HCT116 (cell line): Measurements from ENCODE around the gene IGFLR1. TPM values are rescaled to one million over a fixed set of nuclear protein-coding genes. Genes with fewer than 3 reads are reported as not detected.

ENCODE experiments used
- ATAC-seq: fragments of 200-7000 bp; cut with Tn5 transposase; 2 replicates; pipeline ENCODE4 v1.9.1; 2020; ENCODE audit warnings: mild to moderate bottlenecking, moderate library complexity
- BruUV-seq: library from RNA; stranded (reverse); fragments of 400-500 nt; replicated peaks from 2 replicates; lab custom pipeline; 2021; lab: Mats Ljungman, UMichigan
- CTCF ChIA-PET: fragments of 300-600 bp; sonication (Branson Sonifier 250); formaldehyde crosslinking; loops from one replicate; lab custom pipeline; 2021; ENCODE audit warnings: antibody characterized with exemption; lab: Charles Lee
- POLR2A ChIA-PET: fragments of 300-600, 350-600 bp; sonication (Branson Sonifier 250); formaldehyde crosslinking; loops from one replicate; lab custom pipeline; 2021; ENCODE audit warnings: antibody characterized with exemption; lab: Charles Lee
- RAD21 ChIA-PET, 2 experiments: fragments of 300-600 bp; sonication (Branson Sonifier 250); formaldehyde crosslinking; loops; one replicate each; lab custom pipeline; 2023; ENCODE audit warnings: low total read pairs in 2 of 2; ENCODE audit not compliant: uncharacterized antibody in 2 of 2, unreplicated experiment in 2 of 2, low non-redundant PET in 1 of 2; lab: Charles Lee
- DNase-seq: peaks from one replicate; pipeline ENCODE4 v3.0.0-alpha.2; 2010; ENCODE audit warnings: low read depth, low spot score
- H2AFZ ChIP-seq: fragments of 200-600 bp; shearing (Covaris generic), sonication (generic); 2 replicates; pipeline ENCODE4 v1.6.1; 2017; ENCODE audit warnings: low read depth, mixed run types, mixed read lengths, antibody characterized with exemption, low read length; ENCODE audit not compliant: poor library complexity, severe bottlenecking
- H3K27ac ChIP-seq: 2 replicates; pipeline ENCODE4 v1.5.1; 2012; ENCODE audit warnings: low read depth, low read length
- H3K27me3 ChIP-seq: fragments of 200-600 bp; sonication (generic); 2 replicates; pipeline ENCODE4 v1.6.1; 2016; ENCODE audit warnings: mixed run types, low read length, mixed read lengths; ENCODE audit not compliant: insufficient read depth
- H3K36me3 ChIP-seq, 2 experiments: fragments of 200-500 bp in 1 of 2; fragments of 200-600 bp in 1 of 2; sonication (Bioruptor generic) in 1 of 2; sonication (generic) in 1 of 2; 2 replicates each; pipeline versions ENCODE4 v1.5.1 to v1.6.1; 2014 to 2016; ENCODE audit warnings: low read length in 2 of 2, inconsistent platforms in 1 of 2, mixed read lengths in 1 of 2, mixed run types in 1 of 2; ENCODE audit not compliant: insufficient read depth in 2 of 2, control insufficient read depth in 1 of 2
- H3K4me1 ChIP-seq, 2 experiments: fragments of 200-600 bp in 1 of 2; sonication (generic) in 1 of 2; 2 replicates each; pipeline versions ENCODE4 v1.5.1 to v1.6.1; 2012 to 2017; ENCODE audit warnings: low read length in 2 of 2, inconsistent platforms in 1 of 2, mild to moderate bottlenecking in 1 of 2, mixed read lengths in 1 of 2, mixed run types in 1 of 2, moderate library complexity in 1 of 2; ENCODE audit not compliant: insufficient read depth in 2 of 2, control insufficient read depth in 1 of 2
- H3K4me2 ChIP-seq: fragments of 200-600 bp; sonication (generic); 2 replicates; pipeline ENCODE4 v1.6.1; 2017; ENCODE audit warnings: mixed run types, low read length, mixed read lengths
- H3K4me3 ChIP-seq, 2 experiments: fragments of 200-600 bp in 1 of 2; sonication (generic) in 1 of 2; replicated peaks in 1 of 2; 2 replicates each; pipeline ENCODE4 v1.5.1; 2011 to 2016; ENCODE audit warnings: low read length in 2 of 2, control low read depth in 1 of 2, low read depth in 1 of 2, mild to moderate bottlenecking in 1 of 2, mixed read lengths in 1 of 2, mixed run types in 1 of 2
- H3K79me2 ChIP-seq: fragments of 200-600 bp; sonication (generic); 2 replicates; pipeline ENCODE4 v1.6.1; 2017; ENCODE audit warnings: mild to moderate bottlenecking, mixed run types, low read length, moderate library complexity, mixed read lengths; ENCODE audit not compliant: insufficient read depth
- H3K9ac ChIP-seq: fragments of 200-600 bp; sonication (generic); 2 replicates; pipeline ENCODE4 v1.6.1; 2016; ENCODE audit warnings: low read length, mixed read lengths
- H3K9me2 ChIP-seq: fragments of 200-600 bp; sonication (generic), shearing (Covaris generic); 2 replicates; pipeline ENCODE4 v1.6.1; 2017; ENCODE audit warnings: mixed run types, mild to moderate bottlenecking, moderate library complexity; ENCODE audit not compliant: insufficient read depth
- H3K9me3 ChIP-seq, 2 experiments: fragments of 200-500 bp in 1 of 2; fragments of 200-600 bp in 1 of 2; sonication (Bioruptor generic) in 1 of 2; sonication (generic) in 1 of 2; 2 replicates each; pipeline ENCODE4 v1.6.1; 2014 to 2017; ENCODE audit warnings: low read length in 2 of 2, mixed read lengths in 2 of 2, inconsistent platforms in 1 of 2, low read depth in 1 of 2, mild to moderate bottlenecking in 1 of 2, mixed run types in 1 of 2, moderate library complexity in 1 of 2; ENCODE audit not compliant: control insufficient read depth in 1 of 2, insufficient read depth in 1 of 2
- H4K20me1 ChIP-seq: fragments of 200-600 bp; sonication (generic), shearing (Covaris generic); 2 replicates; pipeline ENCODE4 v1.6.1; 2017; ENCODE audit warnings: mixed run types, mild to moderate bottlenecking, moderate library complexity; ENCODE audit not compliant: insufficient read depth
- CTCF ChIP-seq, 3 experiments: fragments of 200-600 bp in 1 of 3; sonication (generic) in 1 of 3; IDR thresholded peaks in 2 of 3; conservative IDR thresholded peaks in 1 of 3; 2 replicates each; pipeline ENCODE4 v1.5.1; 2012 to 2017; ENCODE audit warnings: low read depth in 2 of 3, low read length in 2 of 3, antibody characterized with exemption in 1 of 3, borderline replicate concordance in 1 of 3, control low read depth in 1 of 3, mild to moderate bottlenecking in 1 of 3, mixed read lengths in 1 of 3, mixed run types in 1 of 3, moderate library complexity in 1 of 3; ENCODE audit not compliant: insufficient read depth in 1 of 3
- ELF1 ChIP-seq: IDR thresholded peaks from 2 replicates; pipeline ENCODE4 v1.6.1; 2012; ENCODE audit warnings: low read depth, borderline replicate concordance
- POLR2A ChIP-seq: IDR thresholded peaks from 2 replicates; pipeline ENCODE4 v1.7.0; 2011; ENCODE audit warnings: borderline replicate concordance; ENCODE audit not compliant: insufficient read depth, insufficient read length; ENCODE audit errors: extremely low read depth
- REST ChIP-seq: IDR thresholded peaks from 2 replicates; pipeline ENCODE4 v1.6.1; 2012; ENCODE audit warnings: low read depth
- TCF7L2 ChIP-seq: IDR thresholded peaks from 2 replicates; pipeline ENCODE4 v1.7.0; 2011; ENCODE audit warnings: borderline replicate concordance, inconsistent platforms; ENCODE audit not compliant: insufficient read depth, insufficient read length; ENCODE audit errors: extremely low read depth
- YY1 ChIP-seq: IDR thresholded peaks from 2 replicates; pipeline ENCODE4 v1.6.1; 2011; ENCODE audit warnings: low read length, low read depth, moderate library complexity, mild to moderate bottlenecking; ENCODE audit not compliant: insufficient replicate concordance; ENCODE audit errors: extremely low read depth
- ZBTB33 ChIP-seq: IDR thresholded peaks from 2 replicates; pipeline ENCODE4 v1.6.1; 2011; ENCODE audit warnings: mild to moderate bottlenecking, low read length, moderate library complexity; ENCODE audit not compliant: insufficient replicate concordance; ENCODE audit errors: extremely low read depth
- ZFX ChIP-seq: fragments of 450-650 bp; IDR thresholded peaks from 2 replicates; pipeline ENCODE4 v1.6.1; 2017
- intact Hi-C: fragments of 100-400 bp; cut with micrococcal nuclease; formaldehyde crosslinking; loops from 2 replicates; pipeline ENCODE4 v1.10.0; 2022
- total RNA-seq: library from RNA; stranded (reverse); gene quantifications from one replicate; pipeline ENCODE4 v1.2.1, GENCODE V29; 2021; ENCODE audit not compliant: unreplicated experiment

The IGFLR1 gene
- total RNA-seq, 1 experiment from 2014 or later: 8.3 TPM

- Histone ChIP-seq H3K4me3 (no peak overlapping the region), H2AFZ (no peak overlapping the region), H3K27me3 (no peaks in the 10 kb centered on the region), H3K9me2 (no peaks in the 10 kb centered on the region), H4K20me1 (no peaks in the 10 kb centered on the region), H3K9ac (no peak overlapping the region), H3K9me3 (no peaks in the 10 kb centered on the region), H3K4me1 (peaks cover 15 to 17% of the 10 kb centered on the region in 2 experiments; a peak in 3 of 4 replicates), H3K36me3 (peaks cover 19 to 30% of the 10 kb centered on the region in 2 experiments; a peak in 3 of 4 replicates), H3K27ac (no peak overlapping the region), H3K79me2 (no peaks in the 10 kb centered on the region), H3K4me2 (no peak overlapping the region)
- ATAC-seq (no peak), DNase-seq (no peak)
- no peak for TF ChIP-seq ELF1
- no peak for TF ChIP-seq POLR2A
- TF ChIP-seq YY1: no peak
- no peak for TF ChIP-seq CTCF (IDR thresholded peaks at IDR 0.05 in 2 of 3, conservative IDR thresholded peaks at IDR 0.05 in 1 of 3; ENCODE audit: borderline replicate concordance in 1 of 3, insufficient read depth in 1 of 3, low read depth in 2 of 3, low read length in 2 of 3)
- no peak for TF ChIP-seq ZBTB33
- TF ChIP-seq ZFX: no peak
- TF ChIP-seq TCF7L2: no peak
- TF ChIP-seq REST: no peak
- ChIA-PET POLR2A (interaction anchor here (1.9 to 2.2 kb wide), 2 partner anchors 9 kb away, joined by 5 to 7 read pairs; partner anchors contain the start of gene LIN37), RAD21 (no interaction called here), CTCF (no interaction called here)
- intact Hi-C loops: no loop called here
- no TSS peak for BruUV-seq
Measured at GRCh38 chr19:35738887-35739229, 3.4 kb downstream of the IGFLR1 start.
